Activated naive CD8-positive, alpha-beta T cell treated with anti-CD3 and anti-CD28 coated beads, Interleukin-2, amount 10 ng/mL, durations not matched to agents 7 days and 5 days (primary cell): Measurements from ENCODE around the gene NOP56. TPM values are rescaled to one million over a fixed set of nuclear protein-coding genes. Genes with fewer than 3 reads are reported as not detected.
"Not testable (repeated sequence)": the region's sequence is repeated elsewhere in the genome, so short reads cannot be mapped to it uniquely, and the experiment has no call there.

ENCODE experiments used
- ATAC-seq: fragments of 150-1000 bp; cut with Tn5 transposase; one replicate; pipeline ENCODE4 v1.10.0; 2021; ENCODE audit warnings: low read depth, moderate library complexity
- POLR2A ChIA-PET: fragments of 350-600 bp; sonication (Branson Sonifier 250); formaldehyde crosslinking; loops from one replicate; lab custom pipeline; 2021; ENCODE audit warnings: antibody characterized with exemption; lab: Charles Lee
- DNase-seq: peaks from one replicate; pipeline ENCODE4 v3.0.0; 2021
- H3K27ac Mint-ChIP-seq: one replicate; pipeline ENCODE4 v1.8.0; 2022; ENCODE audit warnings: mild to moderate bottlenecking, mixed read lengths
- H3K27me3 Mint-ChIP-seq: one replicate; pipeline ENCODE4 v1.8.0; 2022; ENCODE audit warnings: mild to moderate bottlenecking, moderate library complexity, mixed read lengths
- H3K36me3 Mint-ChIP-seq: one replicate; pipeline ENCODE4 v1.8.0; 2021; ENCODE audit warnings: mild to moderate bottlenecking, mixed read lengths
- H3K4me1 Mint-ChIP-seq: one replicate; pipeline ENCODE4 v1.8.0; 2021; ENCODE audit warnings: mixed read lengths
- H3K4me3 Mint-ChIP-seq: one replicate; pipeline ENCODE4 v1.8.0; 2022; ENCODE audit warnings: mild to moderate bottlenecking, moderate library complexity, mixed read lengths
- H3K9me3 Mint-ChIP-seq: one replicate; pipeline ENCODE4 v1.8.0; 2021; ENCODE audit warnings: mixed read lengths
- total RNA-seq, 2 experiments: library from RNA; stranded (reverse); gene quantifications; one replicate each; pipeline ENCODE4 v1.2.3, GENCODE V29; 2021

Gene NOP56
- total RNA-seq, 2 experiments from 2014 or later, result 322 to 330 TPM

- Mint-ChIP-seq H3K27ac (no peak overlapping the region), H3K9me3 (no peaks in the 10 kb centered on the region), H3K4me1 (peaks cover 11% of the 10 kb centered on the region), H3K36me3 (no peaks in the 10 kb centered on the region), H3K4me3 (no peak overlapping the region), H3K27me3 (peaks cover 61% of the 10 kb centered on the region)
- peak; percentile 48 for ATAC-seq
- DNase-seq, result peak; percentile 60
- POLR2A ChIA-PET, result interaction anchor here (0.6 to 1.5 kb wide), 4 partner anchors 13 to 181 kb away, joined by 3 to 5 read pairs (median 3); no protein-coding TSS in a partner anchor
These were observed 41.0 kb downstream of the NOP56 start for GRCh38 chr20:2693286-2694007.

- H3K4me1 Mint-ChIP-seq, result peaks cover 8% of the 10 kb centered on the region
- no peaks in the 10 kb centered on the region for H3K9me3 Mint-ChIP-seq
- POLR2A ChIA-PET, result interaction anchor here (0.6 to 1.5 kb wide), 4 partner anchors 12 to 180 kb away, joined by 3 to 5 read pairs (median 3); no protein-coding TSS in a partner anchor
- H3K4me3 Mint-ChIP-seq, result no peak overlapping the region
- H3K36me3 Mint-ChIP-seq, result no peaks in the 10 kb centered on the region
- peaks cover 61% of the 10 kb centered on the region for H3K27me3 Mint-ChIP-seq
- ATAC-seq, result no peak
- DNase-seq, result no peak
- no peak overlapping the region for H3K27ac Mint-ChIP-seq
These were observed 41.6 kb downstream of the NOP56 start for GRCh38 chr20:2694008-2694471.

- POLR2A ChIA-PET, result no interaction called here
- Mint-ChIP-seq H3K4me3 (no peak overlapping the region), H3K36me3 (no peaks in the 10 kb centered on the region), H3K27ac (no peak overlapping the region), H3K9me3 (no peaks in the 10 kb centered on the region), H3K4me1 (peaks cover 6% of the 10 kb centered on the region), H3K27me3 (peaks cover 59% of the 10 kb centered on the region)
- DNase-seq (no peak), ATAC-seq (no peak)
These were observed 42.1 kb downstream of the NOP56 start for GRCh38 chr20:2694519-2694918.

GRCh38 chr20:2695206-2695983 lies 43.0 kb downstream of the NOP56 start:
- Mint-ChIP-seq H3K27ac (no peak overlapping the region), H3K27me3 (peaks cover 54% of the 10 kb centered on the region), H3K36me3 (no peaks in the 10 kb centered on the region), H3K4me3 (no peak overlapping the region), H3K4me1 (peaks cover 6% of the 10 kb centered on the region), H3K9me3 (no peaks in the 10 kb centered on the region)
- ATAC-seq, result no peak
- POLR2A ChIA-PET, result no interaction called here
- no peak for DNase-seq

GRCh38 chr20:2695984-2696525 lies 43.6 kb downstream of the NOP56 start:
- H3K4me1 Mint-ChIP-seq, H3K27ac Mint-ChIP-seq, H3K36me3 Mint-ChIP-seq, ATAC-seq, H3K9me3 Mint-ChIP-seq, DNase-seq, POLR2A ChIA-PET: not testable (repeated sequence)
- peaks cover 52% of the 10 kb centered on the region for H3K27me3 Mint-ChIP-seq
- H3K4me3 Mint-ChIP-seq, result peak overlapping the region; percentile 16

- POLR2A ChIA-PET, result no interaction called here
- DNase-seq (no peak), ATAC-seq (no peak)
- H3K9me3 Mint-ChIP-seq, result no peaks in the 10 kb centered on the region
- no peak overlapping the region for H3K27ac Mint-ChIP-seq
- H3K4me3 Mint-ChIP-seq, result no peak overlapping the region
- peaks cover 5% of the 10 kb centered on the region for H3K4me1 Mint-ChIP-seq
- H3K36me3 Mint-ChIP-seq, result no peaks in the 10 kb centered on the region
- H3K27me3 Mint-ChIP-seq, result peaks cover 46% of the 10 kb centered on the region
These were observed 44.2 kb downstream of the NOP56 start for GRCh38 chr20:2696646-2697045.

- Mint-ChIP-seq H3K4me1 (no peaks in the 10 kb centered on the region), H3K27ac (no peak overlapping the region), H3K9me3 (no peaks in the 10 kb centered on the region), H3K27me3 (peaks cover 40% of the 10 kb centered on the region), H3K36me3 (no peaks in the 10 kb centered on the region), H3K4me3 (no peak overlapping the region)
- POLR2A ChIA-PET, result interaction anchor here (0.5 kb wide), 1 partner anchor 157 kb away, joined by 3 read pairs; no protein-coding TSS in a partner anchor
- DNase-seq (no peak), ATAC-seq (no peak)
These were observed 45.3 kb downstream of the NOP56 start for GRCh38 chr20:2697768-2698167.

- no peaks in the 10 kb centered on the region for H3K4me1 Mint-ChIP-seq
- no peak for ATAC-seq
- H3K36me3 Mint-ChIP-seq, result no peaks in the 10 kb centered on the region
- no peak overlapping the region for H3K27ac Mint-ChIP-seq
- POLR2A ChIA-PET, result no interaction called here
- H3K4me3 Mint-ChIP-seq, result no peak overlapping the region
- H3K27me3 Mint-ChIP-seq, result peaks cover 40% of the 10 kb centered on the region
- no peaks in the 10 kb centered on the region for H3K9me3 Mint-ChIP-seq
- no peak for DNase-seq
These were observed 45.9 kb downstream of the NOP56 start for GRCh38 chr20:2698186-2698817.

GRCh38 chr20:2698912-2699311 lies 46.5 kb downstream of the NOP56 start:
- DNase-seq (no peak), ATAC-seq (no peak)
- Mint-ChIP-seq H3K27me3 (peaks cover 39% of the 10 kb centered on the region), H3K4me1 (no peaks in the 10 kb centered on the region), H3K36me3 (no peaks in the 10 kb centered on the region), H3K9me3 (no peaks in the 10 kb centered on the region), H3K4me3 (no peak overlapping the region), H3K27ac (no peak overlapping the region)
- POLR2A ChIA-PET, result no interaction called here

GRCh38 chr20:2699775-2700413 lies 47.5 kb downstream of the NOP56 start:
- POLR2A ChIA-PET, result no interaction called here
- no peak overlapping the region for H3K4me3 Mint-ChIP-seq
- H3K27me3 Mint-ChIP-seq, result peaks cover 29% of the 10 kb centered on the region
- no peaks in the 10 kb centered on the region for H3K9me3 Mint-ChIP-seq
- no peak overlapping the region for H3K27ac Mint-ChIP-seq
- DNase-seq (no peak), ATAC-seq (no peak)
- no peaks in the 10 kb centered on the region for H3K36me3 Mint-ChIP-seq
- H3K4me1 Mint-ChIP-seq, result no peaks in the 10 kb centered on the region

- Mint-ChIP-seq H3K27me3 (peaks cover 17% of the 10 kb centered on the region), H3K27ac (no peak overlapping the region), H3K9me3 (no peaks in the 10 kb centered on the region), H3K4me3 (no peak overlapping the region), H3K36me3 (no peaks in the 10 kb centered on the region), H3K4me1 (no peaks in the 10 kb centered on the region)
- ATAC-seq, result no peak
- DNase-seq, result no peak
- POLR2A ChIA-PET, result no interaction called here
These were observed 48.6 kb downstream of the NOP56 start for GRCh38 chr20:2700913-2701620.

GRCh38 chr20:2701671-2702081 lies 49.2 kb downstream of the NOP56 start:
- POLR2A ChIA-PET, result no interaction called here
- ATAC-seq (no peak), DNase-seq (no peak)
- no peak overlapping the region for H3K4me3 Mint-ChIP-seq
- peaks cover 1% of the 10 kb centered on the region for H3K4me1 Mint-ChIP-seq
- no peak overlapping the region for H3K27ac Mint-ChIP-seq
- peaks cover 14% of the 10 kb centered on the region for H3K27me3 Mint-ChIP-seq
- H3K36me3 Mint-ChIP-seq, result no peaks in the 10 kb centered on the region
- H3K9me3 Mint-ChIP-seq, result no peaks in the 10 kb centered on the region
